ENCODE measurements around the gene ENOX1.
A peak's percentile ranks its signal among the peaks of the same experiment; 100 is the strongest.
"Not testable (repeated sequence)": the region's sequence is repeated elsewhere in the genome, so short reads cannot be mapped to it uniquely, and the experiment has no call there.

Gene ENOX1

GRCh38 chr13:43431841-43432240 is 354.9 kb downstream of the ENOX1 start:
- Mint-ChIP-seq H3K4me1 (no peaks in the 10 kb centered on the region), H3K4me3 (no peak overlapping the region), H3K9me3 (no peaks in the 10 kb centered on the region), H3K27me3 (no peaks in the 10 kb centered on the region), H3K27ac (no peak overlapping the region), H3K36me3 (no peaks in the 10 kb centered on the region)
- peak; percentile 14 for ATAC-seq

- H3K4me1 Mint-ChIP-seq = no peaks in the 10 kb centered on the region
- H3K9me3 Mint-ChIP-seq = no peaks in the 10 kb centered on the region
- H3K36me3 Mint-ChIP-seq = no peaks in the 10 kb centered on the region
These were observed 355.5 kb downstream of the ENOX1 start for GRCh38 chr13:43431290-43431716.

GRCh38 chr13:43428545-43429296 is 358.1 kb downstream of the ENOX1 start:
- no peaks in the 10 kb centered on the region for H3K9me3 Mint-ChIP-seq
- no peak overlapping the region for H3K4me3 Mint-ChIP-seq
- H3K36me3 Mint-ChIP-seq = no peaks in the 10 kb centered on the region
- H3K27me3 Mint-ChIP-seq = no peaks in the 10 kb centered on the region
- H3K27ac Mint-ChIP-seq = no peak overlapping the region
- no peak for ATAC-seq
- no peaks in the 10 kb centered on the region for H3K4me1 Mint-ChIP-seq

More at GRCh38 chr13:43431290-43431716, 355.5 kb downstream of the ENOX1 start:
- H3K4me3 Mint-ChIP-seq = no peak overlapping the region
- ATAC-seq = no peak
- no peaks in the 10 kb centered on the region for H3K27me3 Mint-ChIP-seq
- no peak overlapping the region for H3K27ac Mint-ChIP-seq

GRCh38 chr13:43426355-43426754 is 360.4 kb downstream of the ENOX1 start:
- H3K27ac Mint-ChIP-seq = no peak overlapping the region
- no peaks in the 10 kb centered on the region for H3K36me3 Mint-ChIP-seq
- no peaks in the 10 kb centered on the region for H3K4me1 Mint-ChIP-seq
- H3K27me3 Mint-ChIP-seq = no peaks in the 10 kb centered on the region
- no peaks in the 10 kb centered on the region for H3K9me3 Mint-ChIP-seq
- H3K4me3 Mint-ChIP-seq = no peak overlapping the region
- no peak for ATAC-seq

GRCh38 chr13:43425234-43425633 is 361.5 kb downstream of the ENOX1 start:
- peaks cover 2% of the 10 kb centered on the region for H3K9me3 Mint-ChIP-seq
- no peak overlapping the region for H3K27ac Mint-ChIP-seq
- no peak for ATAC-seq
- no peak overlapping the region for H3K4me3 Mint-ChIP-seq
- no peaks in the 10 kb centered on the region for H3K27me3 Mint-ChIP-seq
- no peaks in the 10 kb centered on the region for H3K4me1 Mint-ChIP-seq
- no peaks in the 10 kb centered on the region for H3K36me3 Mint-ChIP-seq

GRCh38 chr13:43424412-43424811 is 362.4 kb downstream of the ENOX1 start:
- Mint-ChIP-seq H3K27me3 (no peaks in the 10 kb centered on the region), H3K27ac (no peak overlapping the region), H3K36me3 (no peaks in the 10 kb centered on the region), H3K9me3 (peaks cover 3% of the 10 kb centered on the region), H3K4me3 (no peak overlapping the region), H3K4me1 (no peaks in the 10 kb centered on the region)
- no peak for ATAC-seq

- Mint-ChIP-seq H3K4me1 (no peaks in the 10 kb centered on the region), H3K36me3 (no peaks in the 10 kb centered on the region), H3K9me3 (peaks cover 3% of the 10 kb centered on the region), H3K27me3 (peaks cover 1% of the 10 kb centered on the region), H3K4me3 (no peak overlapping the region), H3K27ac (no peak overlapping the region)
- no peak for ATAC-seq
These were observed 364.7 kb downstream of the ENOX1 start for GRCh38 chr13:43422116-43422515.

- H3K9me3 Mint-ChIP-seq, H3K4me3 Mint-ChIP-seq, H3K36me3 Mint-ChIP-seq, H3K27me3 Mint-ChIP-seq, H3K27ac Mint-ChIP-seq, ATAC-seq, H3K4me1 Mint-ChIP-seq: not testable (repeated sequence)
These were observed 369.9 kb downstream of the ENOX1 start for GRCh38 chr13:43416842-43417241.

GRCh38 chr13:43416408-43416807 is 370.4 kb downstream of the ENOX1 start:
- H3K27me3 Mint-ChIP-seq = peaks cover 13% of the 10 kb centered on the region
- H3K36me3 Mint-ChIP-seq, ATAC-seq, H3K27ac Mint-ChIP-seq, H3K4me1 Mint-ChIP-seq, H3K9me3 Mint-ChIP-seq, H3K4me3 Mint-ChIP-seq: not testable (repeated sequence)

GRCh38 chr13:43415903-43416391 is 370.8 kb downstream of the ENOX1 start:
- not testable (repeated sequence) for ATAC-seq, H3K36me3 Mint-ChIP-seq, H3K4me3 Mint-ChIP-seq, H3K4me1 Mint-ChIP-seq, H3K27ac Mint-ChIP-seq, H3K9me3 Mint-ChIP-seq
- H3K27me3 Mint-ChIP-seq = peaks cover 17% of the 10 kb centered on the region

GRCh38 chr13:43414111-43414510 is 372.7 kb downstream of the ENOX1 start:
- no peaks in the 10 kb centered on the region for H3K4me1 Mint-ChIP-seq
- peaks cover 4% of the 10 kb centered on the region for H3K9me3 Mint-ChIP-seq
- no peak for ATAC-seq
- no peak overlapping the region for H3K4me3 Mint-ChIP-seq
- no peak overlapping the region for H3K27ac Mint-ChIP-seq
- peaks cover 18% of the 10 kb centered on the region for H3K27me3 Mint-ChIP-seq
- no peaks in the 10 kb centered on the region for H3K36me3 Mint-ChIP-seq

- H3K4me1 Mint-ChIP-seq = no peaks in the 10 kb centered on the region
- no peak for ATAC-seq
- H3K36me3 Mint-ChIP-seq = no peaks in the 10 kb centered on the region
- H3K27me3 Mint-ChIP-seq = peaks cover 24% of the 10 kb centered on the region
- no peak overlapping the region for H3K4me3 Mint-ChIP-seq
- H3K27ac Mint-ChIP-seq = no peak overlapping the region
- peaks cover under 1% of the 10 kb centered on the region for H3K9me3 Mint-ChIP-seq
These were observed 375.0 kb downstream of the ENOX1 start for GRCh38 chr13:43411741-43412140.

- ATAC-seq = no peak
- H3K27ac Mint-ChIP-seq = no peak overlapping the region
- no peak overlapping the region for H3K4me3 Mint-ChIP-seq
- no peaks in the 10 kb centered on the region for H3K9me3 Mint-ChIP-seq
- H3K36me3 Mint-ChIP-seq = no peaks in the 10 kb centered on the region
- H3K27me3 Mint-ChIP-seq = peaks cover 21% of the 10 kb centered on the region
- no peaks in the 10 kb centered on the region for H3K4me1 Mint-ChIP-seq
These were observed 375.6 kb downstream of the ENOX1 start for GRCh38 chr13:43411211-43411610.

GRCh38 chr13:43408274-43408673 is 378.5 kb downstream of the ENOX1 start:
- Mint-ChIP-seq H3K4me1 (no peaks in the 10 kb centered on the region), H3K9me3 (no peaks in the 10 kb centered on the region)

GRCh38 chr13:43407023-43407581 is 379.7 kb downstream of the ENOX1 start:
- ATAC-seq = no peak
- Mint-ChIP-seq H3K27me3 (peaks cover 32% of the 10 kb centered on the region), H3K4me3 (no peak overlapping the region), H3K9me3 (no peaks in the 10 kb centered on the region), H3K36me3 (no peaks in the 10 kb centered on the region), H3K27ac (no peak overlapping the region), H3K4me1 (no peaks in the 10 kb centered on the region)

More at GRCh38 chr13:43408274-43408673, 378.5 kb downstream of the ENOX1 start:
- no peak for ATAC-seq
- H3K36me3 Mint-ChIP-seq = no peaks in the 10 kb centered on the region
- peaks cover 30% of the 10 kb centered on the region for H3K27me3 Mint-ChIP-seq
- no peak overlapping the region for H3K4me3 Mint-ChIP-seq
- no peak overlapping the region for H3K27ac Mint-ChIP-seq

- Mint-ChIP-seq H3K4me3 (no peak overlapping the region), H3K27me3 (peaks cover 36% of the 10 kb centered on the region), H3K4me1 (peaks cover 7% of the 10 kb centered on the region), H3K36me3 (no peaks in the 10 kb centered on the region), H3K9me3 (no peaks in the 10 kb centered on the region), H3K27ac (no peak overlapping the region)
- no peak for ATAC-seq
These were observed 381.3 kb downstream of the ENOX1 start for GRCh38 chr13:43405457-43405856.
